GM12878 (cell line): ENCODE measurements around the gene BCAR3. TPM values are rescaled to one million over a fixed set of nuclear protein-coding genes. Genes with fewer than 3 reads are reported as not detected.

Experiments
- ATAC-seq: fragments of 200-7000 bp; cut with Tn5 transposase; 3 replicates; pipeline ENCODE4 v1.9.1; 2020; ENCODE audit warnings: mild to moderate bottlenecking, moderate library complexity
- BruUV-seq: library from RNA; stranded (reverse); fragments of 400-500 nt; replicated peaks from 2 replicates; lab custom pipeline; 2021; lab: Mats Ljungman, UMichigan
- CTCF ChIA-PET: fragments of 300-600 bp; sonication (Branson Sonifier 250); formaldehyde crosslinking; extraction: SDS; loops from one replicate; lab custom pipeline; 2021; ENCODE audit warnings: inconsistent platforms; lab: Yijun Ruan, JAX
- POLR2A ChIA-PET: fragments of 350-600 bp; formaldehyde crosslinking; extraction: SDS; loops from one replicate; lab custom pipeline; 2021; ENCODE audit warnings: inconsistent platforms; lab: Charles Lee
- RAD21 ChIA-PET: fragments of 300-600 bp; sonication (Branson Sonifier 250); formaldehyde crosslinking; loops from one replicate; lab custom pipeline; 2023; ENCODE audit warnings: antibody characterized with exemption; ENCODE audit not compliant: unreplicated experiment; lab: Charles Lee
- SMC1A ChIA-PET: fragments of 300-600 bp; sonication (Branson Sonifier 250); formaldehyde crosslinking; loops from one replicate; lab custom pipeline; 2023; ENCODE audit not compliant: unreplicated experiment, uncharacterized antibody; lab: Charles Lee
- DNase-seq: peaks from one replicate; pipeline ENCODE4 v3.0.0-alpha.2; 2011; ENCODE audit warnings: low read depth, low spot score
- FAIRE-seq: peaks from 3 replicates; lab custom pipeline; 2011; peaks lifted over from hg19 to GRCh38; lab: Jason Lieb, UNC
- H2AFZ ChIP-seq: 2 replicates; pipeline ENCODE4 v1.6.0; 2011; ENCODE audit warnings: low read depth, low read length, control low read depth; ENCODE audit not compliant: control insufficient read depth
- H3K27ac ChIP-seq: 2 replicates; pipeline ENCODE4 v1.5.1; 2011; ENCODE audit warnings: control low read depth; ENCODE audit not compliant: control insufficient read depth, insufficient read depth
- H3K27me3 ChIP-seq, 2 experiments: replicated peaks in 1 of 2; 2 replicates each; pipeline versions ENCODE4 v1.6.0 to v1.6.1; 2011; ENCODE audit warnings: low read length in 1 of 2; ENCODE audit not compliant: control insufficient read depth in 2 of 2, insufficient read depth in 2 of 2
- H3K36me3 ChIP-seq, 2 experiments: 2 replicates each; pipeline ENCODE4 v1.5.1; 2011; ENCODE audit warnings: low read length in 1 of 2; ENCODE audit not compliant: control insufficient read depth in 2 of 2, insufficient read depth in 2 of 2
- H3K4me1 ChIP-seq: 2 replicates; pipeline ENCODE4 v1.6.1; 2011; ENCODE audit warnings: mild to moderate bottlenecking, low read length, moderate library complexity, mixed read lengths; ENCODE audit not compliant: control insufficient read depth, insufficient read depth
- H3K4me2 ChIP-seq: 2 replicates; pipeline ENCODE4 v1.6.0; 2011; ENCODE audit warnings: control low read depth; ENCODE audit not compliant: control insufficient read depth, insufficient read depth
- H3K4me3 ChIP-seq: fragments of 200-600 bp; sonication (generic); 2 replicates; pipeline ENCODE4 v1.5.1; 2016
- H3K79me2 ChIP-seq: 2 replicates; pipeline ENCODE4 v1.6.0; 2011; ENCODE audit warnings: low read length; ENCODE audit not compliant: control insufficient read depth, insufficient read depth
- H3K9ac ChIP-seq: 2 replicates; pipeline ENCODE4 v1.8.0; 2011; ENCODE audit warnings: low read length, control low read depth, mixed read lengths; ENCODE audit not compliant: control insufficient read depth, insufficient read depth
- H3K9me3 ChIP-seq: replicated peaks from 3 replicates; pipeline ENCODE4 v1.5.1; 2011; ENCODE audit warnings: mild to moderate bottlenecking, low read length; ENCODE audit not compliant: control insufficient read depth, insufficient read depth
- H4K20me1 ChIP-seq: 2 replicates; pipeline ENCODE4 v1.6.0; 2011; ENCODE audit not compliant: control insufficient read depth, insufficient read depth
- HDGF ChIP-seq: fragments of 450-650 bp; IDR thresholded peaks from 2 replicates; pipeline ENCODE4 v1.6.1; 2016; ENCODE audit warnings: antibody characterized with exemption
- RAD21 ChIP-seq: IDR thresholded peaks from 2 replicates; pipeline ENCODE4 v1.6.1; 2011; ENCODE audit warnings: mild to moderate bottlenecking, low read depth, low read length, moderate library complexity; ENCODE audit not compliant: insufficient read depth
- SMC3 ChIP-seq: IDR thresholded peaks from 2 replicates; pipeline ENCODE4 v1.6.1; 2011; ENCODE audit warnings: low read length, improper control_type of control experiment, borderline replicate concordance
- WGBS: methylation state at CpG from one replicate; pipeline ENCODE4 v1.1.6; 2016; ENCODE audit warnings: low lambda C conversion rate; ENCODE audit not compliant: insufficient replicate concordance, insufficient coverage; ENCODE audit errors: missing lambda C conversion rate; 5-methylcytosine and 5-hydroxymethylcytosine counted together
- in situ Hi-C: fragments of 300-500 bp; cut with MboI; formaldehyde crosslinking; loops from 9 replicates; pipeline ENCODE4 v1.14.3; 2018; ENCODE audit warnings: mixed read lengths
- intact Hi-C: fragments of 100-400 bp; cut with micrococcal nuclease; formaldehyde crosslinking; loops from one replicate; pipeline ENCODE4 v1.14.2; 2022; ENCODE audit not compliant: unreplicated experiment
- polyA plus RNA-seq, 11 experiments: library from polyadenylated mRNA; depleted of rRNA in 4 of 11; unstranded in 6 of 11; stranded (reverse) in 5 of 11; fragments of >200 nt; fragmentation: Nextera tagmentation in 4 of 11; fragmentation: Illumina TruSeq in 1 of 11; extraction: Ambion mirVana in 4 of 11; extraction: Trizol in 1 of 11; gene quantifications; 1 replicate in 1 of 11; 2 replicates in 10 of 11; pipeline versions ENCODE4 v1.2.1 to v1.2.3, GENCODE V29; 2011 to 2016; ENCODE audit warnings: inconsistent platforms in 2 of 11, missing spikeins in 2 of 11, low read depth in 1 of 11
- total RNA-seq, 4 experiments: library from RNA; depleted of rRNA in 3 of 4; stranded (reverse); fragments of >200 nt in 3 of 4; fragmentation: Illumina TruSeq in 1 of 4; extraction: Trizol in 1 of 4; gene quantifications; 2 replicates each; pipeline versions ENCODE4 v1.2.1 to v1.2.3, GENCODE V29; 2013 to 2021

The BCAR3 gene
- total and polyA plus RNA-seq, 10 of the 15 experiments (the other 5 are each of a cell fraction or from before 2014, with no cell fraction given) = 1.3 to 6.6 (median 1.8) TPM

- intact Hi-C loops = loop anchor here (2.0 kb wide), 1 partner anchor 181 kb away; no protein-coding TSS in a partner anchor
- peaks cover 7% of the 10 kb centered on the region; the same call in 1 of the 2 replicates for H4K20me1 ChIP-seq
- H2AFZ ChIP-seq = no peak overlapping the region
- ChIA-PET POLR2A (interaction anchor here (0.5 kb wide), 1 partner anchor 20 kb away, joined by 3 read pairs; no protein-coding TSS in a partner anchor), SMC1A (interaction anchor here (1.1 to 2.0 kb wide), 12 partner anchors 8 to 315 kb away, joined by 3 to 10 read pairs (median 4); no protein-coding TSS in a partner anchor), CTCF (interaction anchor here (0.7 to 2.5 kb wide), 7 partner anchors 9 to 315 kb away, joined by 3 to 27 read pairs (median 6); no protein-coding TSS in a partner anchor), RAD21 (interaction anchor here (0.6 to 5.3 kb wide), 7 partner anchors 10 to 1608 kb away, joined by 3 to 24 read pairs (median 8); no protein-coding TSS in a partner anchor)
- no peak for TF ChIP-seq HDGF
- TF ChIP-seq SMC3 = peak; percentile 7; the same call in 1 of the 2 replicates
- 0 out of 2 replicates have a peak, but pooled peaks have one; percentile 34 for TF ChIP-seq RAD21
- in situ Hi-C loops = loop anchor here (10.0 kb wide), 1 partner anchor 315 kb away; no protein-coding TSS in a partner anchor
- H3K4me3 ChIP-seq = no peak overlapping the region
- DNase-seq = no peak
- no peak for FAIRE-seq
- no peak overlapping the region for H3K4me2 ChIP-seq
- H3K27ac ChIP-seq = no peak overlapping the region
- H3K9ac ChIP-seq = no peak overlapping the region
- no peak for ATAC-seq
- H3K27me3 ChIP-seq = peaks cover 0 to 2% of the 10 kb centered on the region in 2 experiments; a peak in 1 of 4 replicates
- H3K9me3 ChIP-seq = no peaks in the 10 kb centered on the region
- no TSS peak for BruUV-seq
- 61% methylated on average over 11 of the region's 11 CpGs for WGBS
- H3K36me3 ChIP-seq = no peaks in the 10 kb centered on the region
- peaks cover 23% of the 10 kb centered on the region for H3K4me1 ChIP-seq
- no peaks in the 10 kb centered on the region for H3K79me2 ChIP-seq
These were observed 62.0 kb downstream of the BCAR3 start for GRCh38 chr1:93619507-93620171.
